AML-193 (cell line): ENCODE measurements around the gene SLC18A3.
A peak's percentile ranks its signal among the peaks of the same experiment; 100 is the strongest.

ENCODE experiments used
- DNase-seq, 2 experiments: peaks; one replicate each; lab custom pipeline; 2025; lab: John Stamatoyannopoulos, UW

Gene SLC18A3

DNA sequence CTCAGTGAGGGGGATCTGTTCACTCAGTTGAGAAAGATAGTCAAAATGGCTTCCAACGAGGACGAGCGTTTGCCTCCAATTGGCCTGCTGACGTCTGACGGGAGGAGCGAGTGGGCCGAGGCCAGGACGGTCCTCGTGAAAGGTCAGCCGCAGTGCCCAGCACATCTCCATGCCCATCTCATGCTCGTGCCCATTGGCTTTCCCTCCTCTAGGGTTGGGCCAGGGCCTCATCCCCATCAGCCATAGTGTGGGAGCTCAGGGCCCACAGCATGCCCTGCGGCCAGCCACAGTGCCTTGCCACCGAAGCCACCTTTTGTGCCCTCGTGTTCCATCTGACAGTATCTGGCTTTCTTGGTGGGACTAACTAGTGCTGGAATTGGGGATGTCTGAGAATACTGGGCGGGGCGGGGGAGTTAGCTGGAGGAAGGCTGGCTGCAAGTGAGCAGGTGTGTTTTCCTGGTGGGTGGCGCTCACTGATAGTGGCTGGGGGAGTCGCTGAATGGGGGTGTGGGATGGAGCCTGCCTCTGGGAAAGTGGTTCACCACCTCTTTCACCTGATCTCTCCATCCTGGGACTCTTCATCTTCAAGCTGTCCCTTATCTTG is 17.6 kb downstream of the SLC18A3 start:
- DNase-seq = no peak

DNA sequence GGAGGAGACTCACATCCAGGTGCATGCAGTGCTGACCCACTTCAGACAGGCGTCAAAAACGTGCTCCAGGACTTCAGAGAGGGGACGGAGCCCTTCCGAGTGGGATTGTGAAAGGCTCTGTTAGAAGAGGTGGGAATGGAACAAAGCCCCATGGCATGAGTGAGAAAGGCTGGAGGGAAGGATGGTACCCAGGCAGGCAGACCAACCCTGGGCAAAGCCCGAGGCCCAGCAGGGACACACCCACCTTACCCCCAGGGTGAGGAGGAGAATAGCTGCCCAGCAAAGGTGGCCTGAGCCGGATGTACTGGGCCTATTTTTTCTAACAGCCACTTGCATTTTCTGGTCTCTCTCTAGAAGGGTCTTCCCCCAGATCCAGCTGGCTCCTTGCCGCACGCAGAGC is 18.5 kb downstream of the SLC18A3 start:
- no peak for DNase-seq

DNA sequence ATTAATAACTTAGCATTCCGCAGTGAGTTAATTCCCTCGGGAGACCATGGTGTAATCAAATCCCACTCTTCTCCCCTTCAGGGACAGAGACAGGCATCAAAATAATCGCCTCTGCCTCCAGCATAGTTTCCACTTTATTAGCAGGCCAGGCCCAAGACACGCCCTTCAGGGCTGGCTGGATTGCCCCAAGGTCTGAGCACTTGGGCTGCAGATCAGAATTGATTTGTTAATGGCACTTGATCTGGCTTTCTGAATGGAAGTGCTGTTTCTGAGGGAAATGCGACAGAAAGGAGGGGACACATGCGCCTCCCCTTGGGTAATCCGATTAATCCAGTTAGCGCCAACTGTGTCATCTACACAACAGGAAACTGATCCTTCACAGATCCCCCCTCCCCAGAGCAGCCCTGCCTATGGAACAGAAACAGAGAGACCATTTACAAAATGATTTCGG is 19.3 kb downstream of the SLC18A3 start:
- no peak for DNase-seq

DNA sequence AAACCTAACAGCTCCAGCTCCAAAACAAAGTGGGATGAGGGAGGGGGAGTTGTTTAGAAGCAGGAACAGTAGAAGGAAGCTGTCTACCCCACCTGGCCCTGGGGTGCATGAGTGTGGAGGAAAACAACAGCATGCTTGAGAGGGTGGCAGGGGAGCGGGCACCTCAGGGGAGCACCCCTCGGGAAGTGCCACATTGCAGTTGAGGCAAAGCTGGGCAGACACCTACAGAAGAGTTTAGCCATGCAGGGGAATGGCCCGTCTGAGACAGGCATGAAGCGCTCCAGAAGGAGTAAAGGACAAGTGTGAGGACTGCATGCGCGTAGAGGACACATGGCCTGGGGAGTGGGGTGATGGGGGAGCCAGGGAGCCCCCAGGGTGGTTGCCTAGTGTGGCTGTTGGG is 21.9 kb downstream of the SLC18A3 start:
- no peak for DNase-seq

DNA sequence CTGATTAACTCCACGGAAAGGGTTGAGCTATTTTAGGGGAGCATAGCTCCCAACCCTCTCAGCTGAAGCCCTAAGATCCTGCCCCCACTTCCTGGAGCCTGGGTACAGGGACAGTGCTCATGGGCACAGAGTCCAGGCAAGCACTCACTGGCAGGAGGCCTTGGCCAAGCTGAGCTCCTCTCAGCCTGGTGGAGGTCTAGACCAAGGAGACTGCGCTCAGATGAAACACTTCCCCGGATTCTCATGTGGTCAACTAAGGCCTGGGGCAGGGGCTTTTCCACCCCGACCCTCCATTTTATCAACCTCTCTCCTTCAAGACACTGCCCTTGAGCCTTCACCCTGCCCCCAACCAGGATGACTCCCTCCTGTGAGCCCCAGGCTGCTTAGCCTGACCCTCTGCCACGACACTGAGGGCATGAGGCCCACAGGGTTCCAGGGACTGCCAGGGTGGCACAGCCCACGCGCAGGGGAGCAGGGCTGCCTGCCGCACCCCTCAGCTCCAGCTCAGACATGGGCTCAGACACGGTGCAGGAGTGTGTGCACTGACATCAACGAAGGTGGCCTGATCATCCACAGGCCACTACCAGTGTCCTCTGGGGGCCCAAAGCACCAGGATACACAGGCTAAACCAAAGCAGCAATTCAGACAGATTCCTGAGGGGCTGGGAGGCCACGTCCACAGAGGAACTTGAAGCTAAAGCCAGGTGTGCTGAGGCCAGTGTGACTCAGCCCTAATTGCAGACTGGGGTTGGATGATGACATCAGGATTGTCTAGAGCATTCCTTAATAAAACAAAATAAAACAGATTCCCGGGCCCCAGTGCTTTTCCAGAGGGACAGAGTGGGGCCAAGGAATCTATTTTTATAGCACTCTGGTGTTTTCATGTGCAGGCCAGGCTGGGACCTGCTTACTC is 22.6 kb downstream of the SLC18A3 start:
- no peak for DNase-seq

DNA sequence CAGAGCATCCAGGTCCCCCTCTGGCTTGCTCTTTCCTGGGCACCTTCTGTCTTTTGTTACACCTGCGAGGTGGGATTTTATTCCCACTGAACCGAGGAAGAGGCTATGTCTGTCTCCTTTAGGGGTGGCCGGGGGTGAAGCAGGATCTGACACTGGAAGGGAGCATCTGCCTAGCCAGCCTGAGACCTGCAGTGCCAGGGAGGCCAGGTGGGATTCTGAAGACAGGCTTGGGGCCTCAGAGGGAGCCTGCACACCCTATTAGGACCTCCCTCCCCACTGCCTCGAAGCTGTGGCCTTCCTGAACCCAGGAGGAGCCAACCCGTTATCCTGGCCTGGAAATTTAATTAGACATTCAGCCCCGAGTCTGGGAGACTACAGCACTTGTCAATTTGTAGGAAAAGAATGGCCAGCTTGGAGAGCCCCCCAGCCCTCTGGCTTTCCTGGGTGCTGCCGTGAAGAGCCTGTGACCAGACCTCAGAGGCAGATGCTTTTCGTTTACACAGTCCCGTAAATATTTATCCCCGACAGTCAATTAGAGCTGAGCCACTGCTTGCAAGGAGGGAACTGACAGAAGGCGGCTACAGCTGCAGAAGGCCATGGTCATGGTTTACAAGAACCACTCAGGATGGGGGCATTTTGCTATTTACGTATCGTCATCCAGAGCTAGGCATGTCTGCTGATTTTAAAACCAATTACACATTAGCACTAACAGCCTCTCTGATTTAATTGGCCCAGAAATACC is 23.4 kb downstream of the SLC18A3 start:
- no peak for DNase-seq

DNA sequence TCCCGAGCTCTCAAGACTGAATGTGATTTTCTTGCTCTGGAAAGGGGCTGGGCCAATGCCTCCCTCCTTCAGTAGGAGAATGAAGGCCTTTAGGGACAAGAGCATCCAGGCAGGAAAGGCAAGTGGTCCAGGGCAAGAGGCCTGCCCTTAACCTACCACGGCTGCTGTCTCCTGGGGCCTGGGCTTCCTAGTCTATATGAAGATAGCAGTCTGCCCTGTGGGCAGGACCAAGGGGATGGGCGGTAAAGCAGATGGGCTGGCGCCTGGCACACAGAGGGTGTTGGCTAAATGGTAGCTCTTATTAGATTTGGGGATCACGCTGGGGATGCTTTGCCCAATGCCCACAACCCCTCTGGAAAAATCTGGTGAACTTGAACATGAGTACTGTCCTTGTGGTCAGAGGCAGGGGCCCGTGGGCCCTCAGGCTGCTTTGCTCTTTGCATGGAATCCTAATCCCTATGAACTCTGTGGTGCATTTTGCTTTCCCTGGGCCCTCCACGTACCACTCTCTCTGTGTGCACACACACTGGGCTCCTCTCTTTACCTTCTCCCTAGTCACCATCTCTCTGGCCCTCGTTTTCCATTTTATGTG is 24.1 kb downstream of the SLC18A3 start:
- DNase-seq = no peak

DNA sequence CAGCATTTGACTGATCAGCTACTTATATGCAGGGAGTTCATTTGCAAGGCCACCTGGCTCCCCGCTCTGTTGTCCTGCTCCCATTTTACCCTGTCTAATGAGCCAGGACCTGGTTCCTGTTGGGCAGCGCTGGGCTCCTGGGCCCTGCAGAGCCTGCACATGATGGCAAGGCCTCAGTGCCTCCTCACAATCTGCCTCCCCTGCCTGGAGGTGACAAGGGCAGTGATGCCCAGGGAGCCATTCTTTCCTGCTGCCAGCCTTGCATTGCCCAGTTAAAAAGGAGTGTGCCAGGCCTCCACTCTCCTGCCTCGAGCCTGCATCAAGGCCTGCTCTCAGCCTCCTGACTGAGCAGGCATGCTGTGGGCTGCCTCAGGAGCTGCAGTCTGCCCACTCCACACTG is 32.2 kb downstream of the SLC18A3 start:
- DNase-seq = no peak

DNA sequence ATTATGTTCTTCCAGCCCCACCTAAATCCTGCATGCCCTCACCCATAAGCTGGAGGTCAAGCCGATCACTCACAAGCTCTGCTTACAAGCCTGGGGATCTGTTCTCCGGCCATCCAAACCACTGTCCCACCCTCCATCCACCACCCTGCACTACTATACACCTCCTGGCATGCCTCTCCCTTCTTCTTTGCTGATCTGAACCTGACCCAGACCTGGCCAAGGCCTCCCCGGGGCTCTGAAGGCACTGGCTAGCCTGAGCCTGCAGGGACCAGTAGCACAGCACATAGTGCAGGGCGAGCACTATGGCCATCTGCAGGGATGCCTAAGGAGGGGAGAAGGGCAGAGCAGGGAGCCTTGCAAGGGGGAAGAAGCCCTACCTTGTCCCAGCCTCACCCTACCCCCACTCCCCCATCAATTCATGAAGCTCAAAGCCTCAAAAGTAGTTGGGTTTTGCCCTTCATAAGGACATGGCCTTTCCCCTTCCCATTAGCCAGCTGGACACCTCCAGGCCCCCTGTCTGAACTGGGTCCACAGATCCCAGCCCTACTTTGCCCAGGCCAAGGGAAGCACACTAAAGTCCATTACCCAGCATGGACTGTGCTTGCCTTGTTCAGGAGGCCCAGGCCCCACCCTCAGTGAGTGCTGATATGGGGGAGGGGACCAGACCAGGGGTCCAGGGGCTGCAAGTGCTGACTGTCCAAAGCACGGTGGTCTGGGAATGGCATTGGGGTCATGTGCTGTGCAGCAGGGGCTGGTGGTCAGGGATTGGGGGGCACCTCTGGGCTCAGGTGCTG is 33.3 kb downstream of the SLC18A3 start:
- DNase-seq = no peak

DNA sequence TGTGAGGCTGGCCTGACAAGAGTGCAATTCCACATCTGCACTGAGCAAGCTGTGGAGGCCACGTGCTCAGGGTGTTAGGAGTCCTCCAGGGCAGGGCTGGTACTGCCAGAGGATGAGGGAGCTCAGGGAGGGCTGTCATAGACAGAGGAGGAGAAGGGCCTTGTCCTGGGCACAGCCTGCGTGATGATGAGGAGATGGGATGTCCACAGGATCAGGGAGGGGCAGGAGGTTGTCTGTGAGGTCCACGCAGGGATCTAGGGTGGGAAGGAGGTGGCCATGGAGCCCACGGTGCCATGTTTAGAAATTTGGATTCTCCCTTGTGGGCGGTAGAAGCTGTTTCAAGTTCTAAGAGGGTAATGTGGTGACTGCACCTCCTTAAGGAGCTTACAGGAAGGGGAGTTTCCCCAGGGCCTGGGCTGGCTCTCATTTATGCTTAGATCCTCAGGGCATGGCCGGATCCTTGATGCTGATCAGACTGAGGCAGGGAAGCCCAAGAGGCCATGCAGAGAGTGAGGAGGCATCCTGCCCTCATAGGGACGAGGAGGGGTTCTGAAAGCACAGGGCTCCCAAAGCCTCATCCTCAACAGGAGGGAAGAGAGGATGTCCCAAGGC is 34.0 kb downstream of the SLC18A3 start:
- DNase-seq = no peak

DNA sequence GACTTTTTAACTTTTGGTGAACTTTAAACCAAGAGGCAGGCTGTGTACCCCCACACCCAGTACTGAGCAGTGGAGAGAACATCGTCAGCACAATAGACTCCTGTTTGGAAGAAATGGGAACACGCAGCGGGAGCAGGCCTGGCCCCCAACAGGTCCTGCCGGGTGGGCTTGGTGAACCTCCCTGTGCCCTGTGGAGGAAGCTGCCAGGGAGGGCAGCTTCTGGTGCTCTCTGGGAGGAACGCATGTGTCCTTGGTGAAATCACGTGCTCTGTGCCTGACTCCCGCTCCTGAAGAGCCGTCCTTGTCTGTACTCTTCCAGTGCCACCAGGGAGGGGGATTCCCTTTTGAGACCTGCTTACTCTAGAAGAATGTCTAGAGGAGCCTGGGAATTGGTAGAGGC is 35.3 kb downstream of the SLC18A3 start:
- no peak for DNase-seq

DNA sequence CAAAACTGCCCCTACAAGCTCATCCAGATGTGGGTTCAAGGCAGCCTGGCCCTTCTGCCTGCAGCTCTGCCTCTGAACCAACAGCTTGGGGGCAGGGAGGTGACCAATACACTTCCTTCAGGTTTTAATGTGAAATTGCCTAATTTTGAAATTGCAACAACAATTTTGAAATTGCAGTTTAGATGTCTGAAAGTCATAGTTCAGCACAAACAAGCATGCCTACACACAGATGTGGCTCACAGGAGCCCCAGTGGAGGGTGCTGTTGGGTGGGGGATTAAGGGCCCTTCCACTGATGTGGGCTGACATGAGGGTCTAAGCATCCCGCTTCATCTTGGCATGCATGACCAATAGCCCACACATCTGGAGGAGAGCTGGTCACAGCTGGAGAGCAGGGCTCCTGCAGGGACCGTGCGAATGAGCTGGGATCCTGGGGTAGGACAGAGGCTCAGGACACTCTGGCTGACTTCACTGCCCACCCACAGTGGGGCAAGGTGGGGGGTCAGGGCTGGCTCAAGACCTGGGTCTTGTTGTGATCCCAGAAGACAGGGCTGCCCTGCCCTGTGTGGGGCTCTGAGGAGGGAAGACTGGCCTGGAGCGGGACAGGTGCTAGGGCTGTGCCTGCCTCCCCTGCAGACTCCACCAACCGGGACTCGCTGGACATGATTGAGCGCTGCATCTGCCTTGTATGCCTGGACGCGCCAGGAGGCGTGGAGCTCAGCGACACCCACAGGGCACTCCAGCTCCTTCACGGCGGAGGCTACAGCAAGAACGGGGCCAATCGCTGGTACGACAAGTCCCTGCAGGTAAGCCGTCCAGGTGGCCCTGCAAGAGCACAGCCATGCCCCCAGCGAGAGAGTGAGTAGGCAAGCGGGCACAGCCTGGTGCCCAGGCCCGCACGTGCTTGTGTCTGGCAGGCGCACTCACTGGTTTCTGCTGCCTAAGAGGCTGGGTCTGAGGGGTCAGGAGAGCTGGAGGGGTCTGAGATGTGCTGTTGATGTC is 36.1 kb downstream of the SLC18A3 start:
- peak; percentile 59 to 68 for DNase-seq

DNA sequence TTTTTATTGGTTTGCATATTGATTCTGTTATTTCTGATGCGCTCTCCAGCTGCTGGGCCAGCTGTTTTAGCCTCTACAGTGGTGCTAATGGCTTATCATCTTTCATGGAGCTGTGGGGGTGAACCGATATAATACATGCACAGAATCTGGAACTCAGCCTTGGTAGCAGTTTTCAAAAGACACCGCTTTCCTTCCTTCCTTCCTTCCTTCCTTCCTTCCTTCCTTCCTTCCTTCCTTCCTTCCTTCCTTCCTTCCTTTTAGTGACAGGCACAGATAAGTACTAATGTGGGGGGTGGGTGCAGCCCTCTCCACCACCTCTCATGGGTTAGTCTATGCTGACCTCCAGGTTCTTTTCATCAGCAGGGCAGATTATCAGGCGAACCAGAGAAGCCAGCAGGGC is 37.4 kb downstream of the SLC18A3 start:
- no peak for DNase-seq

DNA sequence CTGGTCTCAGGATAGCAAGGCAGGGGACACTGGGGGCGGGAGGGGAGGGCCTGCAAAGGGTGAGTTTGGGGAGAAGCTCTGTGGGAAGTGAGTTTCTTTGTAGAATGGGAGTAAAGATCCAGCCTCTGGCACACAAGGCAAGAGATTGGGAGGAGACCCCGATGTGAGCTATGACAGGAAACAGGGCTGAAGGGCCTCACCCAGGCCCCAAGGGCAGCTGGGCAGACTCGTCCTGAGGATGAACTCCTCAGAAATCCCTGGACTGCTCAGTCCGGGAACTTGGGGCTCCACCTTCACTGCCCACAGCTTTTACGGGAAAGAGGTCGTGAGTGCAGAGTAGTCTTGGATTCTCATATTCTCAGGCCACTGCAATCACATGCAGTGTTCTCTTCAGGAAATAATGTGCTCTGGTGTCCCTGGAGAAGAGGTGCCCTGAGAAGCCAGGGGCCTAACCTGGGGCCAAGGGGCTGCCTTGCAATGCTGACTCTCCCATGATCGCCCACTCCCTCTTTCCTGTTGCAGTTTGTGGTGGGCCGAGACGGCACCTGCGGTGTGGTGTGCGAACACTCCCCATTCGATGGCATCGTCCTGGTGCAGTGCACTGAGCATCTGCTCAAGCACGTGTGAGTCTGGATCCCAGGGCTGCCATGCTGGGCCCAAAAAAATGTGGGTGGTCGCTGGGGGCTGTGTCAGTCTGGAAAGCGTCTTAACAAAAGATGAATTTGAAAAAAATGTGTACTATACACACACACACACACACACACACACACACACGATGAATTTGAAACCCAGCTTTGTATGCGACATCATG is 38.1 kb downstream of the SLC18A3 start:
- DNase-seq = no peak

DNA sequence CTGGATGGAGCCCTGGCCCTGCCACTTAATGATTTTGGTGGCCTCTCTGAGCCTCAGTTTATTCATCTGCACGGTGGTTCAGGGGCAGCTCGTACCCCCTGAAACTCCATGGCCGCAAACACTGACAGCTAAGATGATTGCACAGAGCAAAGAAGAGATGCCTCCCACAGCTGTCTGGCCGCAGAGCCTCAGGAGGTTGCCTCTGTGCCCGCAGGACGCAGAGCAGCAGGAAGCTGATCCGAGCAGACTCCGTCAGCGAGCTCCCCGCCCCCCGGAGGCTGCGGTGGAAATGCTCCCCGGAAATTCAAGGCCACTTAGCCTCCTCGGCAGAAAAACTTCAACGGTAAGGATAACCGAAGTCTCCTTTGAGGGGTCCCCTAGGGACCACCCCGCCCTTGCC is 39.2 kb downstream of the SLC18A3 start:
- DNase-seq = no peak

DNA sequence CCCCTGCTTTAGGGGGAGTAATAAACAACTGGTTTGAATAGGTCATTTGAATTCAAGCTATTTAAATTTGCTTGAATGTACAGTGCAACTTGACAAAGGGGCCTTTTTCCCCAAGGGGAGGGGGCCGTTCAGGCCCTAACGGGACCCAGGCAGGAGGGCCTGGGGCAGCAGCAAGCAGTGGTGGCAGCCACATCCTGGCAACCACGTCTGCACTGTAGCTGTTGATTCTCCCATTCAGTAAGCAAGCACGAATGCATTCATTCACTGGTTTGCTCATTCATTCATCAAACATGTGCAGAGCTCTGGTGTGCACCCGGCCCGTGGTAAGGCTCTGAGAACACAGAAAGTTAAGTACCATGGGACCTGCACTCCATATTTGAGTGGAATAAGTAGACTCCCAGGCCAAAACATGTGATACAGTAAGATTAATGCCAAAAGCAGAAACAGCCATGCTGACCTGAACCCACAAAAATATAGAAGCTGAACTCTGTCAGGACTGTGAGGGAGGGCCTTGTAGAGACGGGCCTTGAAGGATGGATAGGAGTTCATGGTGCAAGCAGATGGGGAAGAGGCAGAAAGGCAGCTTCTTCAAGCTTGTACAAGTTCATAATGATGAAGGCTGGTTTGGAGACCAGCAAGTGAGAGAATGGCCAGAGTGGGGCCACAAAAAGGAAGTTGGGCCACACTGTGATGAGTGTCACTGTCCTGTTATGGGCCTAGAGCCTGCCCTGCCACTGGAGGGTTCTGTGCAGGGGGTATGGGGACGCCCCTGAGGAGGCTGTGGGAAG is 40.0 kb downstream of the SLC18A3 start:
- no peak for DNase-seq

DNA sequence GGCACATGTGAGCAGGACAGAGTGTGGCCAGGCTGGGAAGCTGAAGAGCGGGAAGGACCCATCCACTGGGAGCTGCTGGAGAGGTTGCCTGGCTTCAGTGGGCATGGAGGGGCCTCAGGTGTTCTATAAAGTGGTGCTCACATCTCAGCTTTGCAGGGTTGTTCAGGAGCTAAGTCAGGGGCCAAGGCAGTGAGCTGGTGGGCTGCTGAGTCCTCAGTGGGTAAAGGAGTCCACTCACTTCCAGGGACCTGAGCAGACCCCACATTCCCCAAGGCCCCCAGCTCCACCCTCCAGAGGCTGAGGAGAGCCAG is 40.6 kb downstream of the SLC18A3 start:
- DNase-seq = no peak

DNA sequence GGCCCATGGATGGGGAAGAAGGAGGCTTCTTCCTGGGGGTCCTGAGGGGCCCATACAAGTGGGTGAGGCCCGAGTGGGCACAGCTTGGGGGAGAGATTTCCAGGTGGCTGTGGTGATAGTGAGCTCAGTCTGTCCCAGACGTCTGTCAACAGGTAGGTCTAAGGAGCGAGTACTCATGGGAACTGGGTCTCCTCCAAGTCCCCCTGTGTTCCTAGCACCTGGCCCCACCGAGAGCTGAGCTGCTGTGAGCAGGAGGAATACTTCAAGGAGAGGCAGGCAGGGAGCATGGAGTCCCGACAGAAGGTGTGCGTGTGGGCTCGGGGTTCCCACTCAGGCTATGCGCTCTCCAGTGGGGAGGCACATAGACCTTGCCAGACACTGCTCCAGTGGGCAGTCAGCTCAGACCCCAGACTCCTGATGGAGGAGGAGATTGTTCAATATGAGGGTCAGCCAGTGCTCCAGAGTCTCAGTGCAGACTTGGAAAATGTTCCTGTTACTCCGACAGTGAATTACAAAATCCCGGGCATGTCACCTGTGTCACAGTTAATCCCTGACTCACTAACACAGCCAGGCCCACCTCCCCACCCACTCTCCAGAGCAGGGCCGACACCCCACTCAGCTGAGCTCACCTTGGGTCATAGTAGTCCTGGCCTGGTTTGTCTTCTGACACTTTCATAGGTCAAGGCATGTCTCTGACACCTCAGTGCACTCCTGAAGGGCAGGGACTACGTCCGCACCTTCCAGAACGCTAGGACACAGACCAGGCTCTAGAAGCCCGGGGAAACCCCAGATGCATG is 41.1 kb downstream of the SLC18A3 start:
- DNase-seq = no peak
